GM19025 (cell line): Measurements from ENCODE around the gene SLC22A23.

Source experiments
- ATAC-seq: cut with Tn5 transposase; IDR thresholded peaks from one replicate; pipeline ENCODE4 v1.9.1; 2021; ENCODE audit warnings: mild to moderate bottlenecking, low read depth, moderate library complexity; ENCODE audit not compliant: unreplicated experiment

SLC22A23 gene

GRCh38 chr6:3372912-3373554, 83.8 kb downstream of the SLC22A23 start:
- no peak for ATAC-seq

DNA sequence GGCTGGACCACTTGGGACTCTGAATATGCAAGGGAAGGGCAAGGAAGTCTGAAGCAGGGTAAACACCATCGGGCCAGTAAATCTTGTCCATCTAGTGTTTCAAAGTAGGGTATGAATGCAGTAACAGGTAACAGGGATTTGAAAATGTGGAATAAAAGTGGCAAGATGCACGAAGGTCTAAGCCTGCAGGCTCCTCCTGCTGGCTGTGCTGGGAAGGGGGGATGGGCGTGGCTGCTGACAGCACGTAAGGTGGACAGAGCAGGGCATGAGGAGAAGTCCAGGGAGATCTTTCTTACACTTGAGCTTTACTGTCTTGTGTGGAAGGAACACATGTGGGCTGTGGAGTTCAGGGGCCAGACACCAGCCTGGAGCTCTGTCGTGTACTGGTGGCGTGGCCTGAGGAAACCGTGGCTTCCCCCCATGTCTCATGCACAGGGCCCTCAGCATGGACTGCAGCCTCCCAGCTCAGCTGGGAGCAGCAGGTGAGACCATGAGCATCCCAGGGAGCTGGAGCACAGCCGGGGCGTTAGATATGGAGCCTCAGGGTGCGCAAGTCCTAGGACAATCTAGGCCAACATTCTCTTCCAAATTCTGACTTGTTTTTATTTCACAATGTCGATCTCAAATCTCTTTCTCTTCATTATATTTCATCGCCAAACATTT, 84.5 kb downstream of the SLC22A23 start:
- ATAC-seq = no peak

DNA sequence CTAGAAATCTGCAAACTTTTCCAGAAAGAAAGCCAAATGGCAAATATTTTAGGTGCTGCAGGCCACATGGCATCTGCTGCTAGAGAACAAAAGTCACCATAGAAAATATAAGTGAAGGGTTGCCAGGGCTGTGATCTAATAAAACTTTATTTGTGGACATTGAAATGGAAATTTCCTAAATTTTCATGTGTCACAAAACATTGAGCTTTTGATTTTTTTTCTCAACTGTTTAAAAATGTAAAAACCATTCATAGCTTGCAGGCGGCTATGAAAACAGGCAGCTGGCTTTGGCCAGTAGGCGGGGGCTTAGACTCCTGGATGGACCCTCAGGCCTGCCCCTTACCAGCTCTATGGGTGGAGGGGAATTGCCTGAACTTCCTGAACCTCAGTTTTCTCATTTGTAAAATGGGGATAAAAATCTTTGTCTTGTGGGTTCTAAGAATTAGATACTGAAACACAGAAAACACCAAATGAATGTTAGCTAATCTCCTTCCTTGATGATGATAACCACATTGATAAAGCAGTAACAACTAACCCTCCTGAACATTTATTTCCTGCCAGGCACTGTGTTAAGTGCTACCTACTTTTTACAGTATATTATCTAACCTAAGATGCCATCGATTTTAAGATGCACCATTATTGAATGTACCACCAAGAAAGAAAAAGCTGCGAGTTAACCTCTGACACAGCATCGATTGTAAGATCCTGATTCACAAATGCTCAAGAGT, 85.5 kb downstream of the SLC22A23 start:
- ATAC-seq = no peak

- ATAC-seq = no peak
These were observed 86.3 kb downstream of the SLC22A23 start for GRCh38 chr6:3370361-3371221.

DNA sequence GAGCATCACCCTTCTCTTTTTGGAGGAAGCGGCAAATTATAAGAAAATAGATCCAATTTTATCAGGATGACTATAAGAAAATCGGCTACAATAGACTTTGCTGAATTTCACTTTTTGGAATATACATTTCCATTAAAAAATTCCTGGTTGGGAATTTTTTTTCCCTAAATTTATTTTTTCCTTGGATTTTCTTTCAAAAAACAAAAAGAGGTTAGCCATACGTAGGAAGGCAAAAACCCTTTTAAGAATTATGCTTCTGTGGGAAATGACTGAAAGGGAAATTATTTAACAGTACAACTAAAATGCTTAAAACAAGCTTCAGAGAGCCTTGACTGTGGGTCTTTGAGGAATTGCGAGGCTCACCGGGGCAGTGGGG, 86.9 kb downstream of the SLC22A23 start:
- no peak for ATAC-seq

- ATAC-seq = no peak
These were observed 88.2 kb downstream of the SLC22A23 start for GRCh38 chr6:3368685-3369084.

DNA sequence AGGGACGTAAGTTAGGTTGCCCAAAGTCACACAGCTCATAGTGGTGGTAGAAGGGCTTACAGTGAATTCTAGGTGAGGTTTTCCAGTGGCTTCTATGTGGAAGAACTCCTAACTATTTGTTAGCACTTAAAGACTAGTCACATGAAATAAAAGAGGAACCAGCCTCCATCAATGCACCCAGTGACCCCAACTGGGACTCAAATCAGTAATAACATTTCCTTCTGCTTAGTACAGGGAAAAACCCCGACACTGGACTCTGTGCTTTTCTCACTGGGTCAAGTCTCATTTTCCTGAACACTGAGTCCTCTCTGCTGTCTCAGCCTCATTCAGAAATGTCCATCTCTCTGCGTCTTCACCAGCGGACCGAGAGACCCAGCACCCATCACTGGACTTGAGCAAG, 89.2 kb downstream of the SLC22A23 start:
- ATAC-seq = no peak

- ATAC-seq = no peak
These were observed 90.0 kb downstream of the SLC22A23 start for GRCh38 chr6:3366596-3367413.

DNA sequence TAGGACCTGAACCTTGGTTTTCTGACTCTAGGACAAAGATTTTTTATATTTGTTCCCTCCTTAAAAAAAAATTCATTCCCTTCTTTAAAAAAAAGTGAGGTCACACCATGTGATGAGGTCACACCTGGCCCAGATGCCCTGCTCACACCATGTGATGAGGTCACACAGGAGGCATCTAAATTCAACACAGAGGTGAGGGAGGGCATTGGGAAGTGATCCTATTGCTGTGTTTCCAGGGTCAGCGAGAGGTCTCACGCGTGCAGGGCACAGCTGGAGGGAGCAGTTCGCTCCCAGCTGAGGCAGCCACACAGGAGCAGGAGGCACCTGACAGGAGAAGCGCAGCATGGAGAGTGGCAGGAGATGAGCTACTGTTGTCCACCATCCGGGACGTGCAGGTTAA, 92.5 kb downstream of the SLC22A23 start:
- ATAC-seq = no peak

DNA sequence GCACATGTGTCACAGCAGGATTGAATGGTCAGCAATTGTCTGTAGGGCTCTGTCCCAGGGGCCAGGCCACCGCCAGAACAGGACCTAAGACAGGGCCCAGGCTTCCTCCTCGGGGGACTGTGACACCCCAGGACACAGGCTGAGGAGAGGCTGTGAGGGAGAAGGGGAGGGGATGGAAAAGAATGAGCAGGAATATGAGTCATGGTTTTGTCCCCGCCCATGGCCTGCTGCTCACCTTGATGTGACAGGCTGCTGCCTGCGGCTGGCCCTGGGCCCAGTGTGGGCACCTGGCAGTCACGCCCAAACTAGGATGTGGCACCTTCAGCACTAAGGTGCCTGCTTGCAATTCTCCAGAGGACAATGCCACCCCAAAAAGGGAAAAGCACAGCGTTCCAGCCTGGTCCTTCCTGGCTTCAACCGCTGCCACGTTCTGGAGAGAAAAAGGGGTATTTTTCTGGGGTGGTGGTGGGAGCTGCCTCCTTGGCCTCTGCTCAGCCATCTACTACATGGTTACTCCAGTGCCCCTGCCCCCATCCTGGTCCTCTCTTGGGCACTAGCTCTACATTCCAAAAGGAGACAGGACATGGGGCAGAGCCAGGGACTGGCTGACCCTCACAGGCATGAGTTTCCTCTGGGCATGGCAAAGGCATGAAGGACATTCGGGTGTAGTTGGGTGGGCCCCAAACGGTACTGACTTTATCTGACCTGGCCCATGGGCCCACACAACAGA, 93.4 kb downstream of the SLC22A23 start:
- no peak for ATAC-seq

DNA sequence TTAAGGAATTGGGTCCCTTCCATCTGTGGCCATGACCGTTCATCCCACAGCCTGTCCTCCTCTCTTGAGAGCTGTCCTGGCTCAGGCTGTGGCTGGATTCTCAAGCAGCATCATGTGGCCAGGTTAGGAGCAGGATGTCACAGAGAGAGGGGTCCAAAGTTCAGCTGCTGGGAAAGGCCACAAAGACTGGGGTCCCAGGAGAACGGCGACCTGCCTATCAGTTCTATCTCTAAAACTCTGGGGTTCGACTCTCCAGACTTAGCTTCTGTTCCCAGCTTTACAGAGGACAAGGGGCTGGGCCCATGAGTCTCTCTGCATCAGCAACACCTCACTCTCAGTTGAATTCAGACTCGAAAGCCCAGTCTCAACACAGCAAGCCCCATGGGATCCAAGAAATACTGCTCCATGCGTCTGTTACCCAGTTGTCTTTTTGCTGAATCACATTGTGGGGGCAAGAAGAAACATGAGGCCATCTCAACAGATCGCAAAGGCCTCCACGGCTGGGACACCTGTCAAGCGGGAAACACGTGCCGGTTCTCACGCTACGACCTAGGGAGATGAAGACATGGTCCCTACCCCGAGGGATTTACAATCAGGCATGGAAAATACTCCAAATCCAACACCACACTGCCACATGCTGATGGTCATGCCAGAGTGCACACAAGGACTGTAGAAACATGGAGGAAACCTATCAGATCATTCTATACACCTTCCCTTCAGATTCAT, 95.4 kb downstream of the SLC22A23 start:
- ATAC-seq = no peak

GRCh38 chr6:3360727-3361045, 96.2 kb downstream of the SLC22A23 start:
- ATAC-seq = no peak

- ATAC-seq = no peak
These were observed 96.7 kb downstream of the SLC22A23 start for GRCh38 chr6:3359973-3360726.

DNA sequence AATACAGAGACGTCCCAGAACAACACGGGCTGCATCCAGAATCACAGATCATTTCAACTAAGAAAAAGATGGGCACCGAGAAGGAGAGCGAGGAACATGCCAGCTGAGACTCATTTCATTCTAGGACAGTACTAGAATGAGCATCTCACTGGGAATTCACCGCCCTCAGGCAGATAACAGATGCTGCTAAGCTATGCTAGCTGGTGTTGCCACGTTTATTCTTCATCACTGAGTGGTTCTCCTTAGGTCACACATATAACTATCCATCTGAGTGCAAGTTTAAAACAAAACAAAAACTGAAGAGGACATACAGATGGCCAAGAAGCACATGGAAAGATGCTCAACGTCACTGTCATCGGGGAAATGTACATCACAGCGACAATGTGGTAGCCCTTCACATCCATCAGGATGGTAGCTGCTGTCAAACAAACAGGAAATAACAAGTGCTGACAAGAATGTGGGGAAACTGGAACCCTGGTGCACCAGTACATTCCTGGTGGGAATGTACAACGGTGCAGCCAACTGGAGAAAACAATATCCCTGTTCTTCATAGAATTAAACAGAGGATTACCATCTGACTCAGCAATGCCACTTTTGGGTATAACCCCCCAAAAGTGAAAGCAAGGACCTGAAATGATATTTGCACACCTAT, 97.6 kb downstream of the SLC22A23 start:
- ATAC-seq = no peak

DNA sequence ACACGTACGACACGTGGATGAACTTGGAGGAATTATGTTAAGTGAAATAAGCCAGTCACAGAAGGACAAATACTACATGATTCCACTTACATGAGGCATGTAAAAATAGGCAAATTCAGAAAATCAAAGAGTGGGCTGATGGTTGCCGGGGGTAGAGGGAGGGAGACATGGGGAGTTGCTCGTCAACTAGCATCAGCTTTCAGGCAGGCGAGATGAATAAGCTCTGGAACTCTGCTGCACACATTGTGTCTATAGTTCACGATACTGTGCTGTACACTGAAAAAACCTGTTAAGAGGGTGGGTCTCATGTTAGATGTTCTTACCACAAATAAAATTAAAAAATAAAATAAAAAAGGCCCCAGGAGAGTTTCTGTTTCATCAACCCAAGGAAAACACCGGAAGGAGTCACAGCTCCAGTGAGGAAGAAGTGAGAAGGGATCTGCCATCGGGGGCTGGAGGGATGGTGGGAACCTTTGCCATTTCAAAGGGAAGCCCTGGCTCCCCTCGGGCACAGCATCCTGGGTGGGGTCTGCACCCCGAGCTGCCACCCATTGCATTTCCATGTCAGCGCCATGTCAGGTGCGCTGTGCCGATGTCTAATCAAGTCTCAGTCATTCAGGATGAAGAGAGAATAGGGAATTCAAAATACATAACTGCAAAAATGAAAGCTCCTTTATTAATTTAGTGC, 98.3 kb downstream of the SLC22A23 start:
- no peak for ATAC-seq

- no peak for ATAC-seq
These were observed 99.2 kb downstream of the SLC22A23 start for GRCh38 chr6:3357678-3358077.

GRCh38 chr6:3356824-3357420, 99.9 kb downstream of the SLC22A23 start:
- no peak for ATAC-seq
